WTC11 (cell line): ENCODE measurements around the gene CMBL. TPM values are rescaled to one million over a fixed set of nuclear protein-coding genes. Genes with fewer than 3 reads are reported as not detected.

Experiments
- ATAC-seq: fragments of 200-7000 bp; cut with Tn5 transposase; 2 replicates; pipeline ENCODE4 v1.10.0; 2021; ENCODE audit warnings: mild to moderate bottlenecking, moderate library complexity
- CTCF ChIA-PET: fragments of 300-600 bp; sonication (Branson Sonifier 250); formaldehyde crosslinking; loops from one replicate; lab custom pipeline; 2021; ENCODE audit warnings: antibody characterized with exemption; lab: Charles Lee
- POLR2A ChIA-PET: fragments of 350-600 bp; sonication (Branson Sonifier 250); formaldehyde crosslinking; loops from one replicate; lab custom pipeline; 2021; ENCODE audit warnings: antibody characterized with exemption; lab: Charles Lee
- DNase-seq: peaks from one replicate; pipeline ENCODE4 v3.0.0; 2021; ENCODE audit warnings: low spot score
- H3K27ac Mint-ChIP-seq: 2 replicates; pipeline ENCODE4 v1.8.0; 2021; ENCODE audit warnings: mixed read lengths
- H3K27me3 Mint-ChIP-seq: 2 replicates; pipeline ENCODE4 v1.8.0; 2021; ENCODE audit warnings: low read depth, mild to moderate bottlenecking, moderate library complexity, mixed read lengths
- H3K36me3 Mint-ChIP-seq: 2 replicates; pipeline ENCODE4 v1.8.0; 2021; ENCODE audit warnings: mixed read lengths
- H3K4me1 Mint-ChIP-seq: 2 replicates; pipeline ENCODE4 v1.8.0; 2022; ENCODE audit warnings: mixed read lengths
- H3K4me3 Mint-ChIP-seq: 2 replicates; pipeline ENCODE4 v1.8.0; 2021; ENCODE audit warnings: mild to moderate bottlenecking, moderate library complexity, mixed read lengths
- H3K9me3 Mint-ChIP-seq: 2 replicates; pipeline ENCODE4 v1.8.0; 2021; ENCODE audit warnings: mixed read lengths
- ARID4B ChIP-seq: sonication (generic); formaldehyde crosslinking; IDR thresholded peaks from 2 replicates; pipeline ENCODE4 v1.8.0; 2023; ENCODE audit warnings: missing genetic modification reagents, mild to moderate bottlenecking, borderline replicate concordance
- ATF2 ChIP-seq: sonication (generic); formaldehyde crosslinking; IDR thresholded peaks from 2 replicates; pipeline ENCODE4 v1.8.1; 2022; ENCODE audit warnings: low read depth, missing genetic modification reagents, borderline replicate concordance
- JUN ChIP-seq: sonication (generic); formaldehyde crosslinking; IDR thresholded peaks from 2 replicates; pipeline ENCODE4 v1.8.0; 2023; ENCODE audit warnings: mild to moderate bottlenecking, missing genetic modification reagents
- MXD4 ChIP-seq: fragments of 250-450 bp; sonication (Bioruptor Pico); IDR thresholded peaks from 2 replicates; pipeline ENCODE4 v1.8.0; 2021; ENCODE audit warnings: mild to moderate bottlenecking, moderate library complexity, borderline replicate concordance
- PRDM15 ChIP-seq: sonication (generic); formaldehyde crosslinking; IDR thresholded peaks from 2 replicates; pipeline ENCODE4 v1.8.0; 2022; ENCODE audit warnings: missing genetic modification reagents
- ZNF317 ChIP-seq: sonication (generic); formaldehyde crosslinking; IDR thresholded peaks from 2 replicates; pipeline ENCODE4 v1.8.1; 2023; ENCODE audit warnings: low read depth, mild to moderate bottlenecking, moderate library complexity, missing genetic modification reagents, borderline replicate concordance
- ZNF416 ChIP-seq: fragments of 250-450 bp; sonication (Bioruptor Pico); IDR thresholded peaks from 2 replicates; pipeline ENCODE4 v1.9.0; 2021; ENCODE audit warnings: mild to moderate bottlenecking, inconsistent platforms
- total RNA-seq: library from RNA; stranded (reverse); gene quantifications from 3 replicates; pipeline ENCODE4 v1.2.3, GENCODE V29; 2021
- TF ChIP-seq, protein P1 (sequence below): sonication (generic); formaldehyde crosslinking; IDR thresholded peaks from 2 replicates; pipeline ENCODE4 v1.8.1; 2022; ENCODE audit warnings: low read depth, mild to moderate bottlenecking, moderate library complexity, missing genetic modification reagents, borderline replicate concordance
- TF ChIP-seq, protein P2 (sequence below): sonication (generic); formaldehyde crosslinking; IDR thresholded peaks from 2 replicates; pipeline ENCODE4 v1.8.1; 2023; ENCODE audit warnings: mild to moderate bottlenecking, missing genetic modification reagents, borderline replicate concordance
- TF ChIP-seq, protein P3 (sequence below): sonication (generic); formaldehyde crosslinking; IDR thresholded peaks from 2 replicates; pipeline ENCODE4 v1.8.0; 2023; ENCODE audit warnings: mild to moderate bottlenecking, missing genetic modification reagents

The CMBL gene
- total RNA-seq, 1 experiment from 2014 or later: 34.0 TPM

- no peaks in the 10 kb centered on the region for H3K36me3 Mint-ChIP-seq
- POLR2A ChIA-PET: no interaction called here
- CTCF ChIA-PET: interaction anchor here (0.7 to 1.0 kb wide), 2 partner anchors 9 to 71 kb away, joined by 3 to 6 read pairs; no protein-coding TSS in a partner anchor
- no peaks in the 10 kb centered on the region for H3K9me3 Mint-ChIP-seq
- H3K27ac Mint-ChIP-seq: no peak overlapping the region
- no peak for ATAC-seq
- H3K4me3 Mint-ChIP-seq: peak overlapping the region; percentile 98
- peaks cover 14% of the 10 kb centered on the region for H3K27me3 Mint-ChIP-seq
- TF ChIP-seq ATF2 (CRISPR knock-in tag) (no peak), ZNF317 (CRISPR knock-in tag) (no peak), MXD4 (no peak)
- TF ChIP-seq, all 79 proteins: peak for 0
- peaks cover 41% of the 10 kb centered on the region for H3K4me1 Mint-ChIP-seq
- no peak for DNase-seq
Observed at GRCh38 chr5:10355071-10355889, 47.6 kb upstream of the CMBL start.

- Mint-ChIP-seq H3K36me3 (no peaks in the 10 kb centered on the region), H3K4me1 (peaks cover 41% of the 10 kb centered on the region), H3K27me3 (peaks cover 14% of the 10 kb centered on the region), H3K9me3 (no peaks in the 10 kb centered on the region), H3K27ac (peak overlapping the region; percentile 99), H3K4me3 (peak overlapping the region; percentile 98)
- peak; percentile 43 for DNase-seq
- ChIA-PET CTCF (interaction anchor here (0.9 to 3.4 kb wide), 5 partner anchors 10 to 273 kb away, joined by 3 to 20 read pairs (median 5); no protein-coding TSS in a partner anchor), POLR2A (interaction anchor here (0.7 to 1.9 kb wide), 13 partner anchors 12 to 286 kb away, joined by 3 to 10 read pairs (median 4); partner anchors contain the start of genes ATPSCKMT and CCT5)
- TF ChIP-seq ARID4B (CRISPR knock-in tag) (0 out of 2 replicates have a peak, but pooled peaks have one; percentile 47), PRDM15 (CRISPR knock-in tag) (no peak), JUN (CRISPR knock-in tag) (no peak), ZNF416 (CRISPR knock-in tag) (no peak)
- TF ChIP-seq, protein P1, sequence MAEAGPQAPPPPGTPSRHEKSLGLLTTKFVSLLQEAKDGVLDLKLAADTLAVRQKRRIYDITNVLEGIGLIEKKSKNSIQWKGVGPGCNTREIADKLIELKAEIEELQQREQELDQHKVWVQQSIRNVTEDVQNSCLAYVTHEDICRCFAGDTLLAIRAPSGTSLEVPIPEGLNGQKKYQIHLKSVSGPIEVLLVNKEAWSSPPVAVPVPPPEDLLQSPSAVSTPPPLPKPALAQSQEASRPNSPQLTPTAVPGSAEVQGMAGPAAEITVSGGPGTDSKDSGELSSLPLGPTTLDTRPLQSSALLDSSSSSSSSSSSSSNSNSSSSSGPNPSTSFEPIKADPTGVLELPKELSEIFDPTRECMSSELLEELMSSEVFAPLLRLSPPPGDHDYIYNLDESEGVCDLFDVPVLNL: peak; percentile 76; the same call in 1 of the 2 replicates
- TF ChIP-seq, protein P2, sequence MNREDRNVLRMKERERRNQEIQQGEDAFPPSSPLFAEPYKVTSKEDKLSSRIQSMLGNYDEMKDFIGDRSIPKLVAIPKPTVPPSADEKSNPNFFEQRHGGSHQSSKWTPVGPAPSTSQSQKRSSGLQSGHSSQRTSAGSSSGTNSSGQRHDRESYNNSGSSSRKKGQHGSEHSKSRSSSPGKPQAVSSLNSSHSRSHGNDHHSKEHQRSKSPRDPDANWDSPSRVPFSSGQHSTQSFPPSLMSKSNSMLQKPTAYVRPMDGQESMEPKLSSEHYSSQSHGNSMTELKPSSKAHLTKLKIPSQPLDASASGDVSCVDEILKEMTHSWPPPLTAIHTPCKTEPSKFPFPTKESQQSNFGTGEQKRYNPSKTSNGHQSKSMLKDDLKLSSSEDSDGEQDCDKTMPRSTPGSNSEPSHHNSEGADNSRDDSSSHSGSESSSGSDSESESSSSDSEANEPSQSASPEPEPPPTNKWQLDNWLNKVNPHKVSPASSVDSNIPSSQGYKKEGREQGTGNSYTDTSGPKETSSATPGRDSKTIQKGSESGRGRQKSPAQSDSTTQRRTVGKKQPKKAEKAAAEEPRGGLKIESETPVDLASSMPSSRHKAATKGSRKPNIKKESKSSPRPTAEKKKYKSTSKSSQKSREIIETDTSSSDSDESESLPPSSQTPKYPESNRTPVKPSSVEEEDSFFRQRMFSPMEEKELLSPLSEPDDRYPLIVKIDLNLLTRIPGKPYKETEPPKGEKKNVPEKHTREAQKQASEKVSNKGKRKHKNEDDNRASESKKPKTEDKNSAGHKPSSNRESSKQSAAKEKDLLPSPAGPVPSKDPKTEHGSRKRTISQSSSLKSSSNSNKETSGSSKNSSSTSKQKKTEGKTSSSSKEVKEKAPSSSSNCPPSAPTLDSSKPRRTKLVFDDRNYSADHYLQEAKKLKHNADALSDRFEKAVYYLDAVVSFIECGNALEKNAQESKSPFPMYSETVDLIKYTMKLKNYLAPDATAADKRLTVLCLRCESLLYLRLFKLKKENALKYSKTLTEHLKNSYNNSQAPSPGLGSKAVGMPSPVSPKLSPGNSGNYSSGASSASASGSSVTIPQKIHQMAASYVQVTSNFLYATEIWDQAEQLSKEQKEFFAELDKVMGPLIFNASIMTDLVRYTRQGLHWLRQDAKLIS (CRISPR knock-in tag): no peak
- TF ChIP-seq, protein P3, sequence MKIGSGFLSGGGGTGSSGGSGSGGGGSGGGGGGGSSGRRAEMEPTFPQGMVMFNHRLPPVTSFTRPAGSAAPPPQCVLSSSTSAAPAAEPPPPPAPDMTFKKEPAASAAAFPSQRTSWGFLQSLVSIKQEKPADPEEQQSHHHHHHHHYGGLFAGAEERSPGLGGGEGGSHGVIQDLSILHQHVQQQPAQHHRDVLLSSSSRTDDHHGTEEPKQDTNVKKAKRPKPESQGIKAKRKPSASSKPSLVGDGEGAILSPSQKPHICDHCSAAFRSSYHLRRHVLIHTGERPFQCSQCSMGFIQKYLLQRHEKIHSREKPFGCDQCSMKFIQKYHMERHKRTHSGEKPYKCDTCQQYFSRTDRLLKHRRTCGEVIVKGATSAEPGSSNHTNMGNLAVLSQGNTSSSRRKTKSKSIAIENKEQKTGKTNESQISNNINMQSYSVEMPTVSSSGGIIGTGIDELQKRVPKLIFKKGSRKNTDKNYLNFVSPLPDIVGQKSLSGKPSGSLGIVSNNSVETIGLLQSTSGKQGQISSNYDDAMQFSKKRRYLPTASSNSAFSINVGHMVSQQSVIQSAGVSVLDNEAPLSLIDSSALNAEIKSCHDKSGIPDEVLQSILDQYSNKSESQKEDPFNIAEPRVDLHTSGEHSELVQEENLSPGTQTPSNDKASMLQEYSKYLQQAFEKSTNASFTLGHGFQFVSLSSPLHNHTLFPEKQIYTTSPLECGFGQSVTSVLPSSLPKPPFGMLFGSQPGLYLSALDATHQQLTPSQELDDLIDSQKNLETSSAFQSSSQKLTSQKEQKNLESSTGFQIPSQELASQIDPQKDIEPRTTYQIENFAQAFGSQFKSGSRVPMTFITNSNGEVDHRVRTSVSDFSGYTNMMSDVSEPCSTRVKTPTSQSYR (CRISPR knock-in tag): no peak
- peak; percentile 1 for ATAC-seq
Observed at GRCh38 chr5:10354048-10354872, 46.6 kb upstream of the CMBL start.
